B cell (primary cell): Measurements from ENCODE around the gene OR6S1. TPM values are rescaled to one million over a fixed set of nuclear protein-coding genes. Genes with fewer than 3 reads are reported as not detected.
"Not testable (repeated sequence)": the region's sequence is repeated elsewhere in the genome, so short reads cannot be mapped to it uniquely, and the experiment has no call there.

Source experiments
- ATAC-seq: fragments of 200-7000 bp; cut with Tn5 transposase; one replicate; pipeline ENCODE4 v1.10.0; 2021; ENCODE audit warnings: low read depth, mild to moderate bottlenecking, moderate number of reproducible peaks, moderate library complexity
- CTCF ChIA-PET: fragments of 350-600 bp; sonication (Branson Sonifier 250); formaldehyde crosslinking; loops from one replicate; lab custom pipeline; 2021; ENCODE audit warnings: antibody characterized with exemption, inconsistent platforms; lab: Charles Lee
- POLR2A ChIA-PET: fragments of 350-600 bp; sonication (Branson Sonifier 250); formaldehyde crosslinking; loops from one replicate; lab custom pipeline; 2021; ENCODE audit warnings: antibody characterized with exemption; lab: Charles Lee
- DNase-seq: peaks from one replicate; pipeline ENCODE4 v3.0.0; 2013
- H2AFZ ChIP-seq: 2 replicates; pipeline ENCODE4 v1.6.1; 2012; ENCODE audit warnings: mild to moderate bottlenecking, low read depth, low read length; ENCODE audit not compliant: insufficient read depth, poor library complexity, severe bottlenecking
- H3K27ac ChIP-seq, 2 donors: 1 replicate in 1 of 2; 2 replicates in 1 of 2; pipeline ENCODE4 v1.5.1; 2012 to 2013; ENCODE audit warnings: low read length in 2 of 2, mild to moderate bottlenecking in 2 of 2, moderate library complexity in 1 of 2
- H3K27me3 ChIP-seq, 4 experiments: fragments of 200-600 bp in 1 of 4; sonication (generic) in 1 of 4; replicated peaks in 1 of 4; 1 replicate in 2 of 4; 2 replicates in 2 of 4; pipeline versions ENCODE4 v1.6.1 to v1.7.0; 2013 to 2016; ENCODE audit warnings: low read length in 3 of 4, mild to moderate bottlenecking in 2 of 4, mixed read lengths in 1 of 4, moderate library complexity in 1 of 4; ENCODE audit not compliant: insufficient read depth in 4 of 4, control insufficient read depth in 3 of 4; ENCODE audit errors: control extremely low read depth in 1 of 4
- H3K36me3 ChIP-seq, 2 experiments: replicated peaks in 1 of 2; 1 replicate in 1 of 2; 2 replicates in 1 of 2; pipeline versions ENCODE4 v1.6.1 to v1.7.1; 2013; ENCODE audit warnings: low read length in 1 of 2; ENCODE audit not compliant: insufficient read depth in 2 of 2, control insufficient read depth in 1 of 2; ENCODE audit errors: control extremely low read depth in 1 of 2, extremely low read depth in 1 of 2
- H3K4me1 ChIP-seq, 2 donors: fragments of 200-600 bp in 1 of 2; sonication (generic) in 1 of 2; 1 replicate in 1 of 2; 2 replicates in 1 of 2; pipeline versions ENCODE4 v1.5.1 to v1.6.1; 2013 to 2017; ENCODE audit warnings: low read length in 2 of 2; ENCODE audit not compliant: control insufficient read depth in 2 of 2, insufficient read depth in 2 of 2
- H3K4me2 ChIP-seq: replicated peaks from 2 replicates; pipeline ENCODE3; 2012; ENCODE audit warnings: mild to moderate bottlenecking, low read depth, low read length; ENCODE audit not compliant: poor library complexity, severe bottlenecking
- H3K4me3 ChIP-seq, 5 experiments: fragments of 200-600 bp in 1 of 5; sonication (generic) in 1 of 5; 1 replicate in 3 of 5; 2 replicates in 2 of 5; pipeline versions ENCODE4 v1.5.1 to v1.7.0; 2011 to 2016; ENCODE audit warnings: low read length in 4 of 5, mild to moderate bottlenecking in 4 of 5, low read depth in 2 of 5, control low read depth in 1 of 5, moderate library complexity in 1 of 5; ENCODE audit not compliant: insufficient read depth in 1 of 5; ENCODE audit errors: control extremely low read depth in 1 of 5, extremely low read depth in 1 of 5
- H3K79me2 ChIP-seq: fragments of 200-600 bp; sonication (generic); one replicate; pipeline ENCODE4 v1.6.0; 2016; ENCODE audit warnings: low read length; ENCODE audit not compliant: control insufficient read depth, insufficient read depth
- H3K9ac ChIP-seq: fragments of 200-600 bp; sonication (generic); 2 replicates; pipeline ENCODE4 v1.6.1; 2017; ENCODE audit warnings: mild to moderate bottlenecking, low read length, moderate library complexity
- H3K9me3 ChIP-seq, 3 donors: one replicate each; pipeline versions ENCODE4 v1.6.1 to v1.7.1; 2013; ENCODE audit warnings: low read length in 2 of 3; ENCODE audit not compliant: control insufficient read depth in 2 of 3, insufficient read depth in 1 of 3; ENCODE audit errors: control extremely low read depth in 1 of 3
- H4K20me1 ChIP-seq: 2 replicates; pipeline ENCODE4 v1.6.0; 2012; ENCODE audit warnings: mild to moderate bottlenecking, low read length; ENCODE audit not compliant: insufficient read depth, control insufficient read depth, poor library complexity, severe bottlenecking
- H3K27ac Mint-ChIP-seq: one replicate; pipeline ENCODE4 v1.8.0; 2021; ENCODE audit warnings: mixed read lengths
- H3K27me3 Mint-ChIP-seq: one replicate; pipeline ENCODE4 v1.8.0; 2021; ENCODE audit warnings: mixed read lengths
- H3K4me1 Mint-ChIP-seq: one replicate; pipeline ENCODE4 v1.8.0; 2021; ENCODE audit warnings: mixed read lengths
- H3K4me3 Mint-ChIP-seq: one replicate; pipeline ENCODE4 v1.8.0; 2021; ENCODE audit warnings: mixed read lengths
- H3K9me3 Mint-ChIP-seq: one replicate; pipeline ENCODE4 v1.8.0; 2022; ENCODE audit warnings: mixed read lengths; ENCODE audit not compliant: insufficient read depth
- CTCF ChIP-seq: fragments of 200-600 bp; IDR thresholded peaks from one replicate; pipeline ENCODE4 v1.8.0; 2022; ENCODE audit warnings: antibody characterized with exemption, mild to moderate bottlenecking
- EZH2 ChIP-seq: IDR thresholded peaks from 2 replicates; pipeline ENCODE4 v1.6.1; 2012; ENCODE audit warnings: borderline replicate concordance, low read depth, mild to moderate bottlenecking, moderate library complexity, low read length; ENCODE audit not compliant: insufficient read depth, poor library complexity, severe bottlenecking
- WGBS: methylation state at CpG from one replicate; pipeline ENCODE4 v1.1.5; 2013; ENCODE audit warnings: missing lambda C conversion rate; ENCODE audit not compliant: insufficient coverage; 5-methylcytosine and 5-hydroxymethylcytosine counted together
- intact Hi-C: fragments of 100-400 bp; cut with micrococcal nuclease; formaldehyde crosslinking; loops from one replicate; pipeline ENCODE4 v1.10.0; 2022
- polyA plus RNA-seq: library from polyadenylated mRNA; depleted of rRNA; stranded (reverse); fragments of >200 nt; gene quantifications from 2 replicates; pipeline ENCODE4 v1.2.3, GENCODE V29; 2012
- total RNA-seq, 2 donors: library from RNA; stranded (reverse); fragments of 120-200 nt in 1 of 2; gene quantifications; 1 replicate in 1 of 2; 2 replicates in 1 of 2; pipeline versions ENCODE4 v1.2.3 to v1.2.4, GENCODE V29; 2013 to 2022

Gene OR6S1
- total and polyA plus RNA-seq, 2 donors (not counting 1 experiment from before 2014, with no cell fraction given): 0.16 TPM; not detected in 1

- Histone ChIP-seq H3K9ac (no peak overlapping the region), H3K9me3 (no peaks in the 10 kb centered on the region), H2AFZ (no peak overlapping the region), H3K4me3 (no peak overlapping the region), H3K4me1 (no peaks in the 10 kb centered on the region), H3K27ac (no peak overlapping the region), H4K20me1 (no peaks in the 10 kb centered on the region), H3K27me3 (no peaks in the 10 kb centered on the region), H3K4me2 (no peak overlapping the region), H3K36me3 (no peaks in the 10 kb centered on the region), H3K79me2 (no peaks in the 10 kb centered on the region)
- TF ChIP-seq CTCF (no peak), EZH2 (no peak)
- H3K27ac Mint-ChIP-seq: no peak overlapping the region
- ATAC-seq (no peak), DNase-seq (no peak)
- no peak overlapping the region for H3K4me3 Mint-ChIP-seq
- H3K9me3 Mint-ChIP-seq: no peaks in the 10 kb centered on the region
- intact Hi-C loops: no loop called here
- CTCF ChIA-PET: no interaction called here
- POLR2A ChIA-PET: no interaction called here
- H3K27me3 Mint-ChIP-seq: no peaks in the 10 kb centered on the region
- no peaks in the 10 kb centered on the region for H3K4me1 Mint-ChIP-seq
- WGBS: 91% methylated on average over 12 of the region's 12 CpGs
These were observed 40.0 kb downstream of the OR6S1 start for GRCh38 chr14:20601522-20601921.

GRCh38 chr14:20597108-20597507, 44.4 kb downstream of the OR6S1 start:
- TF ChIP-seq EZH2: no peak
- Histone ChIP-seq H3K4me2 (no peak overlapping the region), H3K9me3 (no peaks in the 10 kb centered on the region), H3K27ac (no peak overlapping the region), H3K9ac (no peak overlapping the region), H3K79me2 (no peaks in the 10 kb centered on the region), H3K4me3 (no peak overlapping the region), H3K27me3 (no peaks in the 10 kb centered on the region), H2AFZ (no peak overlapping the region), H4K20me1 (no peaks in the 10 kb centered on the region), H3K36me3 (no peaks in the 10 kb centered on the region), H3K4me1 (no peaks in the 10 kb centered on the region)
- WGBS: 100% methylated on average over 1 of the region's 1 CpG
- CTCF ChIA-PET: interaction anchor here (0.8 to 1.7 kb wide), 3 partner anchors 12 to 270 kb away, joined by 3 to 5 read pairs (median 3); no protein-coding TSS in a partner anchor
- peaks cover 9% of the 10 kb centered on the region for H3K27me3 Mint-ChIP-seq
- no peaks in the 10 kb centered on the region for H3K9me3 Mint-ChIP-seq
- no peak overlapping the region for H3K4me3 Mint-ChIP-seq
- ATAC-seq: no peak
- no peak for DNase-seq
- H3K27ac Mint-ChIP-seq: no peak overlapping the region
- H3K4me1 Mint-ChIP-seq: no peaks in the 10 kb centered on the region
- POLR2A ChIA-PET: no interaction called here
- intact Hi-C loops: no loop called here

GRCh38 chr14:20595726-20596125, 45.8 kb downstream of the OR6S1 start:
- not testable (repeated sequence) for ATAC-seq, H2AFZ ChIP-seq
- CTCF ChIA-PET: interaction anchor here (1.6 kb wide), 1 partner anchor 13 kb away, joined by 5 read pairs; no protein-coding TSS in a partner anchor

More at GRCh38 chr14:20595726-20596125, 45.8 kb downstream of the OR6S1 start:
- H4K20me1 ChIP-seq, H3K36me3 ChIP-seq, H3K4me3 Mint-ChIP-seq, H3K4me2 ChIP-seq, DNase-seq, H3K27me3 ChIP-seq, H3K27ac ChIP-seq, POLR2A ChIA-PET, H3K4me3 ChIP-seq, H3K4me1 ChIP-seq, intact Hi-C loops, H3K79me2 ChIP-seq, H3K9me3 Mint-ChIP-seq, H3K27ac Mint-ChIP-seq, H3K4me1 Mint-ChIP-seq, H3K9ac ChIP-seq, H3K9me3 ChIP-seq: not testable (repeated sequence)
- 100% methylated on average over 3 of the region's 3 CpGs for WGBS
- H3K27me3 Mint-ChIP-seq: peaks cover 21% of the 10 kb centered on the region
